ENCODE measurements around the gene POLD2.

Gene POLD2

DNA sequence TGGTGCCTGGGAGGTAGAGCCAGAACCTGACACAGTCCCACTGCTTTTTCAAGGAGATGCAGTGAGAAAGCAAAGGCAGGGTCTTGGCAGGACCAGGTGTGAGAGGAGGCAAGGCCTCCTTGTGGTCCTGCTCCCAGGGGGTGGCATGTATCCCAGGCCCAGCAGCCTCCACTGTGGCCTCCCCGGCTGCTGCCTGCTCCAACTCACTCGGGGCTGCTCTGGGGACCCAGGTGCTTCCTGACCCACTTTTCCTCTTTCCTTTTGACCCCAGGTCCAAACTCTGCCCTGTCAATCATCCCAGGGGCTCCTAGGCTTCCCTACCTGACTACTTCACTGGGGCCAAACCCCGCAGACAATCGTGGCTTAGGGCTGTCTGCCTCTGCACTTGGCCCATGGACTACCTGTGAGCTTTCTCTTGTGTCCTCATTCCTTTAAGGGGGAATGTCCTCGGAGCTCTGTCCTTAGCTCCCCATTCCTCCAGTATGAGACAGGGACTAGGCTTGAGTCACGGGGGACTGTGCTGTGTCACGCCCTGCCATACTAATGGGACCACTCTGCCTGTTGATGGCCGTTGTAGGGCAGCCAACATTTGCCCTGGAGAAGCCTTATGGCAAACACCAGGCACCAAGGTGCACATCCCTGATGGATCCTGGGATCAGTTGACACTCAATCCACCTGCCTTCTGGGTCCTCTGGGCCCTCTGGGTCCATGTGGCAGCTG lies 20.3 kb downstream of the POLD2 start:
- no peak for DNase-seq (ENCODE audit: low read depth)

DNA sequence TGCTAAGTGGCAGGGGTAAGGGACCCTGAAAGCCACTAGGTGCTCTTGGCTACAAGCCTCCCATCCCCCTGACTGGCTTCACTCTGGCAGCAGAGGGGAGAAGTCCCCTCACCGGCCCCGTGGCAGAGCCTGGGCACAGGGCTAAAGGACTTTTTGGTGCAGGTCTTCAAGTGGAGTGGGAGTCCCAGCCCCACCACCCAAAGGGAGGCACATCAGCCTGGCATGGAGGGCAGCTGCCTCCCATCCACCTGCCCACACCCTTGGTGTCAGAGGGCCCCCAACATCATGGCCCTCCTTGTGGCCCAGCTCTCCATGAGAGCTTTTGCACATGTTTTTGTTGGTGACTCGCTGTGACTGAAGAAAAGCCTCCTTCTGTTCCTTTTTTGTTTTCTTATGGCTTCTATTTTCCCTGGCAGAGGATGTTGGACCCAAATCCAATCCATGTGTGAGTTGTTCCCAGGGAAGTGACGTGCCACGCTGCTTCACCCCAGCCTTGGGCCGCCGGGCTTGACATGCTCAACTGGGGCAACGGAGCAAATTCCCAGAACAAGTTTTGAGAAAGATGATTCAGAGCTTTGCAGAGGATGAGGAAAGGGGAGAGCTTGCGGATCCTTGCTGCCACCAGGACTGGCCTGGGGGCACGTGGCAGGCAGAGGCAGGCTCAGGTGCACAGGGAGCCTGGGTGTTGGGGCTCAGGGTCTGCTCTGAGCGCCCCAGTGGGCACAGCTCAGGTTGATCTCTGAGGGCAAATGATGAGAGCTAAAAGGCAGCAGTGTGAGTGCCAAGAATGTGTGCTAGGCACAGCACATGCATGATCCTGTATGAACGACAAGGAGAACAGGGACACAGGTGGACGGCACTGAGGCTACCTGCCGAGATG lies 21.1 kb downstream of the POLD2 start:
- no peak for DNase-seq (ENCODE audit: low read depth)

DNA sequence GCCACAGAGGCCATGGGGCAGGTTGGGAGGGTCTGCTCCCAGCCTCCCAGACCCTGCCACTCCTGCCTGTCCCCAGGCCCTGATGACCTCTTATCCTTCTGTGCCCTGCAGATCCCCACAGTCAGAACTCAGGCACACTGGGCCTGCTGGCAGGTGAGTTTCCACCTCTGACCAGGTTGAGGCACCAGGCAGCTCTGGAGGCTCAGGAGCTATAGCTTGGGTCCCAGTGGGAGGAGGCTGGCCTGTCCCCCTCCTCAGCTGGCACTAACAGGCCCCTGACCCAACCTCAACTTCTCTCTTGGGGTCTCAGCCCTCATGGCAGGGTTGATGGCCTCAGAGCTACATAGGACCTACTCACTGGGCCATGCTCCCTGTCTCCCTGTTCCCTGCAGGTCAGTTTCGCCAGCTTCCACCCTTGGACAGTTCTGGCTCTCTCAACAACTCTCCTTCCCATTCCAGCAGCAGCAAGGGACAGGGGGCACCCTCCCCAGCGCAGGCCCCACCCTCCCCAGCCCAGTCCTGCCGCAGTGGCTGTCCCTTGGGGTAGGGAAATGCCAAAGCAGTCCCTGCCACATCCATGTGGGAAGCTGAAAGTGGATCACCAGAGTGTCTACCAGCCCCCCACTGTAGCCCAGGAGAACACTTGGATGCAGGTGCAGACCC lies 21.9 kb downstream of the POLD2 start:
- DNase-seq (ENCODE audit: low read depth) = no peak

DNA sequence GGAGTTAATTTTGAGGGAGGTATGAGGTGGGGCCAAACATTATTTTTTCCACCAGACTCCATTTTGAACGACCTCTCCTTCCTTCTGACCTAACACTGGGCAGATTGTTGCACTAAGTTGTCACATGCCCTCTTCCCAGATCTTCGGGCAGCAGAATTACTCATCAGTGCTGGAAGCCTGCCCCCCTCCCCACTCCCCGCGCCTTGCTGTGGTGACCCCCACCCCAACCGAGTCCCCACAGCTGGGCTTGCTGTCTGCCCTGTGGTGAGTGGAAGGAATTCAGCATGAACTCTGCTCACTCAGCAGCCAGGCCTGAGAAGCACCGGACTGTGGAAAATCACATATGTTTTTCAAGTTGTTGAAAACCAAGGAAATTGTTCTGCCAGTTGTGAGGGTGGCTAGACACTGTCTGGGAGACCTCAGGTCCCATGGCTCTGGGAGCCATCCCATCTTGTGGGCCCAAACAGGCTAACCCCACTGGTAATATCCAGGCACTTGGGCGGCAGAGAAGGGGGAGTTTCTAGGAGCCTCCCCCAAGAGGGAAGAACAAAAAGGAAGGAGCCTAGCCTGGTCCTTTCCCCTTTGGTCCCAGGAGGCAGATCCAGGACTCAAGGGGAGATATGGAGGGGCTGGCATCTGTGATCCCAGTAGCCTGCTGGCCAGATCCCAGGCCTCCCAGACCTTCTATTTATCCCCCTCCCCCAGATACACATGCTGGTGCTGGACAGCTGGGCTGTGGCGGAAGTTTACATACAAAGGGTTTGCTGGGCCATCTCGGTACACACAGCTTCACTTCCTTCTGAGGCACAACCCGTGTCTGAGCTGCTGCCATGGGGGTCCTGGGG lies 22.7 kb downstream of the POLD2 start:
- no peak for DNase-seq (ENCODE audit: low read depth)

DNA sequence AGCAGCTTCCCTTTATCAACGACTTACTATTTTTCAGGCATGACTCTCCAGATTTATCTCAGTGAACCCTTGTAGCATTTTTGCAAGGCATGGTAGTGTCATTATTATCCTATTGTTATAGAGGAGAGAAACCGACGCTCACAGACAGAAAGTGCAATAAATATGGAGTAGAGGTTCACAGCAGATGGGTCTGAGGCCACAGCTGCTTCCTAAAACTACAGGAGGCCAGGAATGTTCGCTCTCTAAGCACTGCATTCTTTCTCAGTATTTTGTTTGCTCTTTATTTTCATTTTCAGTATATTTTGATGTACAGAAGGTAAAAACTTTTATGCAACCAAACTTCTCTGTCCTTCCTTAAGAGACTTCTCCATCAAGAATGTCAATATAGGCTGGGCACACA lies 23.7 kb downstream of the POLD2 start:
- DNase-seq (ENCODE audit: low read depth) = no peak

DNA sequence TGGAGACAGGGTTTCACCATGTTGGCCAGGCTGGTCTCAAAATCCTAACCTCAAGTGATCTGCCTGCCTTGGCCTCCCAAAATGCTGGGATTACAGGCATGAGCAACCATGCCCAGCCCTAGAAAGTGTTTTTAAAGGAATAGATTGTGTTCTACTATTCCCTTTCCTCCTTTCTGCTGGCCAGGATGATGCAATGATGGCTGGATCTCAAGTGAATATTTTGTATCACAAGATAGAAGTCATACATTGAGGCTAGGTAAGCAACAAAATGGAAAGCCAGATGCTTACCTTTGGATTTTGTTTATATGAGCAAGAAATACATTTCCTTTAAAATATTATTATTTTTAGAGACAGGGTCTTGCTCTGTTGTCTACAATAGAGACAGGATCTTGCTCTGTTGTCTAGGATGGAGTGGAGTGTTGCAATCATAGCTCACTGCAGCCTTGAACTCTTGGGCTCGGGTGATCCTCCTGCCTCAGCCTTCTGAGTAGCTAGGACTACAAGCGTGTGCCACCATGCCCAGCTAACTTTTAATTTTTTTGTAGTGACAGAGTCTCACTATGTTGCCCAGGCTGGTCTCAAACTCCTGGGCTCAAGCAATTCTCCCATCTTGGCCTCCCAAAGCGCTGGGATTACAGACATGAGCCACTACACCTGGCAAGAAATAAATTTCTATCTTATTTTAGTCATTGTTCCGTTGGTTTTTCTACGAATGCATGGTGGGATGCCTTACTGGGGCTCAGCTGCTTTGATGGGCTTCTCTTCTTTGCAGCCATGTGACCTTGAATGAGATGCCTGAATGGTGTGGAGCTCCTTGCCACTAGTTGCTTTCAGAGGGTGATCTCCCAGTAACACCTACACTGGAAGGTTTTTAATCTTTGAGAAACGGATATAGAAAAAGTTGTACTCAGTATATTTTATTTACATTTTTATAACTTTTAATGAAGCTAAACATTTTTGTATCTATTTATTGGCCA lies 25.0 kb downstream of the POLD2 start:
- DNase-seq (ENCODE audit: low read depth) = no peak

DNA sequence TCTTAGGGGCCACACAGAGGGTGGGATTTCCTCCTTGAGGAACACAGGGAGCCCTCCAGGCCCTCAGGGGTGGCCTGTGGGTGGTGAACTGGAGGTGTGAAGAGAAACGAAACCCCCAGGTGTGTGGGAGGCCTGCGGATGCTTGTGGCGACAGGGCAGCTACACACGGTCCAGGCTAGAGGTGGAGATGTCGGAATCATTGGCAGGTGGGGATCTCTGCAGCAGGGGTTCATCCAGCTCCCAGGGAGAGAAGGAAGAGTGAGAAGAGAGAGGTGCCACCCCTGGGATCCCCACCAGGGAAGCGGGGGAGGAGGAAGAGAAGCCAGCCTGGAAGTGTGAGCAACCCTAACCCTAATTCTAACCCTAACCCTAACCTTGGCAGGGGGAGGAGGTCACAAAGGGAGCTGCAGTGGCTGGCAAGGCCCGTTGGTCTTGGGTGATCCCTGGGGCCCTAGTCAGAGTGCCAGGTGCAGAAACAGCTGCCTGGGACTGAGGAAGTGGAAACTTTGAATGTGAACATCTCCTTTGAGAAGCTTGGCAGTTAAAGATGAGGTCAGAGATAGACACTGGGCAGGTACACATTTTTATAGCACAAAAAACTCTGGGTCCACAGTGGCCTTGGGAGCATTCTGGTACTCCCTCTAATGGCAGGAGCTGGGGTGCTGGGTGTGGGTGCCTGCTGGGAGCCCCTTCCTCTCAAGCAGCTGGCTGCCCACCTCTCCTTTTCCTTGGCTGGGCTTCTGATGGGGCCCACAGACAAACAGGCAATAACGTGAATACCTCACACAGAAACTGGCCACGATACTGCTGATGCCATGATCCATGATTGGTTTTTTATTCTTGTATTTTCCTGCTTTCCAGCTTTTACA lies 26.1 kb downstream of the POLD2 start:
- no peak for DNase-seq (ENCODE audit: low read depth)

DNA sequence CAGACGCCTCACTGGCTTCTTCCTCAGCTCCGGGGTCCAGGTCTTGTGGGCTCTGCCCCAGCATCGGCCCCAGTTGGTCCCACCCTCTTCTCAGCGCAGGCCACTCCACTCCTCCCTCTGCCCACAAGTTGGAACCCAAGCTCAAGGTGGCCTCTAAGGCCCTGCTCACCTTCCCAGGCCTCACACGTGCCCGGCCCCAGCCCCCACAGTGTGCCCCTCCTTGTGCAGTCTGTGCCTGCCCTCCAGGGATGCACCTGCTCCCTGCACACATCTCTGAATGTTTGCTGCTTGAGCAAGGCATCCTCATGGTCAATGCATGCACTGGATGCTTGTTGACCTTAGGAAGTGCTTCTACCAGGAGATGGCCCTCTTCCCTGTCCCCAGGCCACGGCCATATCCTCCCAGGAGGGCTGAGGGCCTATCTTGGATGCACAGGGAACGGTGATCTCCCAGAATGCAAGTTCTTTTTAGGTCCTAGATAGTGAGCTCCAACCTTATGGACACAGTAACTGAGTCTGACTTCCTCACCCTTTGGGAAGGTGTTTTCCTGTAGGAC lies 26.9 kb downstream of the POLD2 start:
- DNase-seq (ENCODE audit: low read depth) = no peak

DNA sequence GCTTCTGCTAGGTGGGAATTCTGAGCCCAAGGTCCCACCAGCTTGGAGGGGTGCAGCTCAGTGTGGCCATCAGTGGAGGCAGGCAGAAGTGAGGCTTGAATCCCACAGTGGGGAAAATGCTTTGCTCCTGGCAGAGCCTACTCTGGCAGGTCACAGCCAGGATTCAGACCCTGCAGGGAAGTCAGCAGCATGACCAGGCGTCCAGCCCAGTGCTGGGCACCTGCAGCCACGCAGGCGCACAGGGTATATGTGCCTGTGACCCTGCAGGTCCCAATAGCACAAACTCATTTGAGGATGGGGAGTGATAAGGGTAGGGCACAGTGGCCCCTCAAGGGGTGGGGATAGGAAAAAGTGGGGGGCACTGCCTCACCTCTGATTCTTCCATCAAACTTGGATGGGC lies 27.6 kb downstream of the POLD2 start:
- DNase-seq (ENCODE audit: low read depth) = no peak

DNA sequence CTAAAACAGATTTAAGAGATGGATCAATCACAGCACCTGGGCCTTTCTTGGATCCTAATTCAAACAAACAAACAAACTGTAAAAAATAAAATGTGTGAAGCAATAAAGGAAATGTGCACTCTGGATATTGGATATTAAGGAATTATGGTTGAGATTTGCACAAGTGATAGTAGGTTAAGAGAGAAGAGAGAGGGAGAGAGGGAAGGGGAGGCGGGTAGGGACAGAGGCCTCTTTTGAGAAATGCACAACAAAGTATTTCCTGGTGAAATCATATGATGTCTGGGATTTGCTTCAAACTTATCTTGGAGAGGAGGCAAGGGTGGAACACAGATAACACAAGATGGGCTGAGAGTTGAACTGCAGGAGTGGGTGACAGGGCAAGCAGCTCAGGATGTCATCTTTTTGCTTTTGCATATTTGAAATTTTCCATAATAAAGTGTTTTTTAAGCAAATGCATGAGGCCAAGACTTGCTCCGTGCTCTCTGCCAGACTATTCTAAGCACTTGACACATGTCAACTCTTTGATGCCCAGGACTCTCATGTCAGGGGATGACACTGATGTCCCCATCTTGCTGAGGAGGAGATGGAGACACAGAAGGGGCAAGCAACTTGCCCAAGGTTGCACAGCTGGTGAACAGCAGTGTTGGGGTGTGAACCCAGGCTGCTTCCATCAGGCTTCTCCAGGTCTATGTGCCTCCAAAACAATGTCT lies 28.3 kb downstream of the POLD2 start:
- no peak for DNase-seq (ENCODE audit: low read depth)

DNA sequence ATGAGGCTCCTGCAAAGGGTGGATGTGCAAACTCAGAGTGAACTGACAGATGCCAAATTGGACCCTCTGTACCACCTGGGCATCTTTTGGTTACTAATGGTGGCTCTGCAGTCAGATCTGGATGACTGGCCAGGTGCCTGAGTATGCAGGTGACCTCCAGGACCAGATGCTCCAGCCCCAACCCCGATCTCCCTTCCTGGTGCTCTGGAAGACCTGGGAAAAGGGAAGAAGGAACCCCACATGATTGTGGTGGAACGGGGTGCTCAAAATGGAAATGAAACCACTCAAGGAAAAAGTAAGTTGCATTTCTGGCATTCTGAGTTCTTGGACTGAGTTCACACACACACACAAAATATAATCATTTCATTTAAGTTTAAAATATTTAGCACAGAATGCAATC lies 29.0 kb downstream of the POLD2 start:
- no peak for DNase-seq (ENCODE audit: low read depth)

DNA sequence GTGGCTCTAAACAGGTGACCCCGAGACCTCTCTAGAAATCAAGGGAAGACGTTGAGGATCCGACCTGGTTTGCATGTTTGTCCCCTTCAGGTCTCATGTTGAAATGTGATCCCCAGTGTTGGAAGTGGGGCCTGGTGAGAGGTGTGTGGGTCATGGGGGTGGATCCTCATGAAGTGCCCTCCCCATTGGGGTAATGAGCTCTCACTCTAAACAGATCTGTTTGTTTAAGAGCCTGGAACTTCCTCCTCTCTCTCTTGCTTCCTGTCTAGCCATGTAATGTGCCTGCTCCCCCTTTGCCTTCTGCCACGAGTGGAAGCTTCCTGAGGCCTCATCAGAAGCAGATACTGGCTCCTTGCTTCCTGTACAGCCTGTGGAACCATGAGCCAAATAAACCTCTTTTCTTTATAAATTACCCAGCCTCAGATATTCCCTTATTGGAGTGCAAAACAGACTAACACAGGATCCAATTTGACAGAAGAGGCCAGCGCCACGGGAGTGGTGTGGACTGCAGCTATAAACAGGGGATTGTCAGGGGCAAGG lies 30.2 kb downstream of the POLD2 start:
- DNase-seq (ENCODE audit: low read depth) = no peak

DNA sequence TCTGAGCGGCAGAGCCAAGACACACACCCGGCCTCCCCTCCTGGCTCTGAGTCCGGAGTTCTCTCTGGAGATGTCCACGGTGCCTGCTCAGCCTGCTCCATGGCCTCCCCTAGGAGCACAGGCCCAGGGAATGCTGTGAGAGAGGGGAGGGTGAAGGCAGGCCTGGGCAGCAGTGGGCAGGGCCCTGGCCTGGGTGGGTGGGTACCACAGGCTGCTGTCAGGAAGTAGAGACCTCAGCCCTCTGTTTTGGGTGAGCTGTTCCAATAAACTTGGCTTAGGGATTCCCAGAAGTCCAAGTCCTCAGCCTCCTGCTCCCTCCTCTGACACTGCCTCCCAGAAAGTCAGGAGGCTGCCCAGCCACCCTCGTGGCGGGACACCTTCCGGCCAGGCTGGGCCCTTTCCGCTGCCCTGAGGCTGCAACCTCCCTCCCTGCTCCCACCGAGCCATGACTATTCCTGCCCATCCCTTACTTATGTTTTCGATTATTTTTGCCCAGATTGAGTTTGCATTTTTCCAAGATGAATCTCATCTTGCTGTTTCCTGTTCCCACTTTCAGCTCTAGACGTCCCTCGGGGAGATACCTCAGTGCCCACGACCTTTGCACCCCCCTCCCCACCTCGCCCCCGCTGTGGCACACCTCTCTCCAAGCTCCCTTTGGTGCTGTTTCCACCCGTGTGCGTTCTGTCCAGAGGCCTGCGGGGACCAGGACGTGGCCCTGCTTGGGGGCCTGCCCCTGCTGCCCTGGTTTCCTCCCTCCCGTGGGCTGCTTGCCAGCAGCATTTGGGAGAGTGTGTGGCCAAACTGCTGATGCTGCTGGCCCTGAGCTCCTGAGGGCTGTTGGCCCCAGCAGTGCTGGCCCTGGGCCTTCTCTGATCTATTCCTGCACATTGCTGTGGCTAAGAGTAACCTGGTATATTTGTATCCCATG lies 35.2 kb downstream of the POLD2 start:
- no peak for DNase-seq (ENCODE audit: low read depth)

DNA sequence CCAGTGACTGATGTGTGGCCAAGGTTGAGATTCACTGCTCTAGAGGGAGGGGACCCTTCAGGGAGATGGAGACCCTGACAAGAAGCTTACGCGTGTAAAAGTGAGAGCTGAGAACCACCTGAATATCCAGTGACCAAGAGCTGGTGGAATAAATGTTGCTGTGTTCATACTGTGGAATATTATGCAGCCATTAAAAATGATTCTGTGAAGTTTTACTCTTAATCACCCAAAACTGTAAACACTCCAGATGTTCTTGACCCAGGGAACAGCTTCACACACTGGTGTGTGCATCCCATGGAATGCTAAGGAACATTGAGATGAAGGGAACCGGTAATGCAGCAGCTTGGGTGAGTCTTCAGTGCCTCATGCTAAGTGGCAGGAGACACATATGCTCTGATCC lies 36.7 kb downstream of the POLD2 start:
- no peak for DNase-seq (ENCODE audit: low read depth)

DNA sequence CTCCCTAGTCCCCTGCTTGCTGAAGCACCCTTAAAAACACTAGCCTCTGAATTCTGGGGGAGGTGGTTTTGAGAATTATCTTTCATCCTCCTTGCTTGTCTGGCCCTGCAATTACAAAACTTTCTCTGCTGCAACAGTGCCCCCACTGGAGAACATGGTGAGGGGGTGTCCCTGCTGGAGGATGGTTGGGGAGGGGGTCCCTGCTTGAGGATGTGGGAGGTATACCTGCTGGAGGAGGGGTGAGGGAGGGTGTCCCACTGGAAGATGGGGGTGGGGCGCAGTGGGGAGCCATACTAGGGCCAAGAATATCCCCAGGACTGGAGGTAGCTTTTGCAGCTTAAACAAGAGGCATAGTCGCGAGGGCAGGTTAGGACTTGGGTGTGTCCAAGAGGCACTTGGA lies 37.8 kb downstream of the POLD2 start:
- no peak for DNase-seq (ENCODE audit: low read depth)

DNA sequence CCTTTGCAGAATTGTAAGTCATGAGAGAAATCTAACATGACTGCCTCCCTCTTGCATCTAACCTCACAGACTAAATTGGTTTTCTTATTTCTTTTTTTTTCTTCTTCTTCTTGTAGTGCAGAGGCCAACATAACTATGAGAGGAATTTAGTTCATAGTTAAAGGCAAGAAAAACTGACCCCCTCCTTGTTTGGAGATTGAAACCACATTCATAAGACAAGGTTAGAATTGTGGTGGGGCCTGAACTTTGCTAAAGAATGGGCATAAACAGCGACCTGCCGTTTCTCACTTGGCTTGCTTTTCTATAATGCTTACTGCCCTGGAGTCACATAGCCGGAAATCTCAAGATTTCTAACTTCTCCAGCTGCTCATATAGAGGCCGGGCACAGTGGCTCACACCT lies 38.6 kb downstream of the POLD2 start:
- DNase-seq (ENCODE audit: low read depth) = no peak

DNA sequence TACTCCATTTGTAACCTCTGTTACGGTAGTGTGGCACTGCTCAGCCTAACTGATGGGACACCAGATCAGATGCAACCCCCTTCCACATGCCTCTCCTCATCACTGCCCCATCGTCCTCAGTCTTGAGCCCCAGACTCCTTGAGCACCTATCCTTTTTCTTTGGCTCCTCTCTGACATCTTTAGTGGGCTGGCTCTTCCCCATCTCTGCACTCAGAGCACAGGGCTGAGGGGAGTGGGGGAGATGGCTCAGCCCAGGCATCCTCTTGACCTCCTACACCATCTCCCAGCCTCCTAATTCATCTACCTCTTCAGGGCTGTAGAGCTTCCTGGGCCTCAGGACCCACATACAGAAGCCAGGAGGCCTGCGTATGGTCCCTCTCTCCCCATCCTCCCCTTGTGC lies 39.6 kb downstream of the POLD2 start:
- no peak for DNase-seq (ENCODE audit: low read depth)
